ENCODE data around the gene PDF. TPM values are rescaled to one million over a fixed set of nuclear protein-coding genes. Genes with fewer than 3 reads are reported as not detected.
A peak's percentile ranks its signal among the peaks of the same experiment; 100 is the strongest.

Gene PDF
- total RNA-seq, 1 experiment from 2014 or later: 17.8 TPM

DNA sequence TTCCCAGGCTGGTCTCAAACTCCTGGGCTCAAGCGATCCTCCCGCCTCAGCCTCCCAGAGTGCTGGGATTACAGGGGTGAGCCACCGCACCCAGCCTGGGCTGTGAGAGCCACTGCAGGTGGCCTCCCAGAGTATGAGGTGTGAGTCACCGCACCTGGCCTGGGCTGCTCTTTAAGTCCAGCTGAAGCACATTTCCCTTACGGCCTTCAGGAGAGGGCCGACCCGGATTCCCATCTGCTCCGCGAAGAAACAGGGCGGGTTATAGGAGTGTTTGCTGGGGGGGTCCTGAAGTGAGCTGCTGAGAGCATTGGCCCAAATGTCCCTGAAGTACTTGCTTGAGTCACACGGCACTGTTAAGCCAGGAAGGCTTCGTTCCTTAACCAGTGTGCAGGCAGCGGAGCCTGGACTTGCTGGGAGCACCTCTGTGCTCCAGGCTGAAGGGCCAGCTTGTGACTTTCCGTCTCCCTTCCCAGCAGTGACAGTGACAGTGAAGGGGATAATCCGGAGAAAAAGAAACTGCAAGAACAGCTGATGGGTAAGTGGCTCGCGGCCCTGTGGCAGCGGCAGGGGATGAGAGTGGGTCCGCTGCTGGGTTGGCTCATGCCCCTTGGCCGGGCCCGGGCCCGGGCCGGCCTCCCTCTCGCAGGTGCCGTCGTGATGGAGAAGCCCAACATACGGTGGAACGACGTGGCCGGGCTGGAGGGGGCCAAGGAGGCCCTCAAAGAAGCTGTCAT is 12.0 kb downstream of the PDF start:
- no peak for DNase-seq (ENCODE audit: low read depth in 1 of 2, low spot score in 2 of 2)
- peaks cover 94% of the 10 kb centered on the region for H3K36me3 ChIP-seq
- H3K4me3 ChIP-seq: no peak overlapping the region
- no peaks in the 10 kb centered on the region for H3K9me3 ChIP-seq (replicated peaks)
- no peaks in the 10 kb centered on the region for H3K4me1 ChIP-seq (replicated peaks)
- no peak overlapping the region for H3K27ac ChIP-seq
- no peaks in the 10 kb centered on the region for H3K27me3 ChIP-seq (replicated peaks)

DNA sequence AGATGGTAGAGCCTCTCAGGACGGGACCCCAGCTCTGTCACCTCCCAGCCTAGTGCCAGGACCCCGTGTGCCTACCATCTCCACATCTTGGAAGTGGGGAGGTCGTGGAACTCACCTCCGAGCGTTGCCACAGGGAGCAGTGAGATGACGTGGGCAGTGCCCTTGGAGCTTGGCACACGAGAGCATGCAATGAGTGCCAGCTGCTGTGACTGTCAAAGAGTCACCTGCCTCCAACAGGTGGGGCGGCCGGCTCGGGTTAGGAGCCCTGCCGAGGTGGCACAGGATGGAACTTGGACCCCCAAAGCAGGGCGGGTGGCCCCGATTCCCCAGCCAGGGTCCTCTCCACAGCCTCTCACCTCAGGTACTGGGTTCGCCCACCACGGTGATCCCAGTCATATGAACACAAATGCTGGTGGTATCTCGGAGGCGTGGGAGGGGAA is 13.8 kb downstream of the PDF start:
- Histone ChIP-seq H3K27me3 (replicated peaks) (no peaks in the 10 kb centered on the region), H3K36me3 (peaks cover 88% of the 10 kb centered on the region), H3K27ac (no peak overlapping the region), H3K4me1 (replicated peaks) (peaks cover 5% of the 10 kb centered on the region; the same call in 1 of the 2 replicates), H3K4me3 (no peak overlapping the region), H3K9me3 (replicated peaks) (peaks cover 1% of the 10 kb centered on the region)
- DNase-seq (ENCODE audit: low read depth in 1 of 2, low spot score in 2 of 2): no peak

DNA sequence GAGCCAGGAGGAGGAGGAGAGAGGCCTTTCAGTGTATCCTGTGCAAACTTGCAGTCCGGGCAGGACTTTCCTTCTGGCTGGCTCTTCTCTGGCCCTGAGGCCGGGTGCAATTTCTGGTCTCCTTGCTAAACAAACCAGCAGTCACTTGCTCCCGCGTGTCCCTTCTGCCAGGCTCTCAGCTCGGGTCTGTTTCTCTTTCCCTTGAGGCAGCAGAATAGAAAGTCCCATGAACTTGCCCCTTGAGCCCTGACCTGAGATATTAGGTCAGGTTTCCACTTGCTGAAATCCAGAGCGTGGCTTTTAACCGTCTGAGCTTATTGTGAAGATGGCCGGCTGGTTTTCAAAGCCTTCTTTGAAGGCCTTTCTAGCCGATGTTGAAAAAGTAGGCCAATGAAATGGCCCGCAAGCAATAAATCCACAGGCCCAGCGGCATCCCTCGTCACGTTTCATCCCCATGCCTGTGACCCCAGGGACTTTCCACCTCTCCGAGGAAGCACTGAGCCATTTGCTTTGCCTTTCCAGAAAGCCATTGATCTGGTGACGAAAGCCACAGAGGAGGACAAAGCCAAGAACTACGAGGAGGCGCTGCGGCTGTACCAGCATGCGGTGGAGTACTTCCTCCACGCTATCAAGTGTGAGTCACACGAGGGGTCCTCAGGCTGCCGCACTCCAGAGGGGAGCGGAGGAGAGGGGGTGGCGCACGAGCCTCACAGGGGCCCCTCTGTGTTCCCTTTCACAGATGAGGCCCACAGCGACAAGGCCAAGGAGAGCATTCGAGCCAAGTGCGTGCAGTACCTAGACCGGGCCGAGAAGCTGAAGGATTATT is 14.7 kb downstream of the PDF start:
- peaks cover 84% of the 10 kb centered on the region for H3K36me3 ChIP-seq
- H3K4me3 ChIP-seq: no peak overlapping the region
- H3K4me1 ChIP-seq (replicated peaks): peaks cover 6% of the 10 kb centered on the region
- DNase-seq (ENCODE audit: low read depth in 1 of 2, low spot score in 2 of 2): peak in 1 of 2 experiments; percentile 34
- no peak overlapping the region for H3K27ac ChIP-seq
- H3K27me3 ChIP-seq (replicated peaks): no peaks in the 10 kb centered on the region
- H3K9me3 ChIP-seq (replicated peaks): peaks cover 6% of the 10 kb centered on the region

DNA sequence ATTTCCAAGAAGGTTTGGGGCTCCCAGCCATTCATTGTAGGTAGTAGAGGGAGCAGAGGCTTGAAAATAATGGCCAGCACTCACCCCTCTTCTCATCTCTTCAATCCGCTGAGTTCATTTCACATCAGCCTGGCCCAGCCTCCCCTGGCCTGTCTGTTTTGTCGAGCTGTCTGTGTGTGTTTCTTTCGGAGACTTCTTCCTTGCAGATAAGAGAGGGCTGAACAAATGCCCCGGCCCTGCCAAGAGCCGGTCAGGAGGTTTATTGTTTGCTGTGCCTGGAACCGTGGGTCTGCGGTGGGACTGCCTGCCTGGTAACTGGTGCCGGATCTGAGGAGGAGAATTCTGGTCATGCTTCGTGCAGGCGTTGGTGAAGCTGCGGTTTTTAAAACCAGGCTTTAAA is 15.9 kb downstream of the PDF start:
- H3K9me3 ChIP-seq (replicated peaks): peaks cover 6% of the 10 kb centered on the region
- peak in 1 of 2 experiments; percentile 28 for DNase-seq (ENCODE audit: low read depth in 1 of 2, low spot score in 2 of 2)
- H3K27me3 ChIP-seq (replicated peaks): no peaks in the 10 kb centered on the region
- no peak overlapping the region for H3K27ac ChIP-seq
- H3K4me3 ChIP-seq: no peak overlapping the region
- peaks cover 72% of the 10 kb centered on the region for H3K36me3 ChIP-seq
- H3K4me1 ChIP-seq (replicated peaks): peaks cover 9% of the 10 kb centered on the region

DNA sequence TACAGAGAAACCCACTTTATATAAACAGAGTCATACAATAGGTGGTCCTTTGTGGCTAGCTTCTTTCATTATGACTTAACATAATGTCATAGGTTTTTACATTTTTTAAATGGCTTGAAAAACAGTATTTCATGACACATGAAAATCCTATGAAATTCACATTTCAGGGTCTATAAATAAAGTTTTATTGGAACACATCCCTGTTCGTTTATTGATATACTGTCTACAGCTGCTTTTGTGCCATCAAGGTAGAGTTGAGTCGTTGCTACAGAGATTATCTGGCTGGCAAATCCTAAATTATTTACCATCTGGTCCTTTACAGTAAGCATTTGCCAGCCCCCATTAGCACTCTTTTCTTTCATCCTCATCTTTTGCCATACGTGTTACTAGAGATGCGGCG is 16.9 kb downstream of the PDF start:
- Histone ChIP-seq H3K27ac (no peak overlapping the region), H3K4me3 (no peak overlapping the region), H3K36me3 (peaks cover 61% of the 10 kb centered on the region), H3K27me3 (replicated peaks) (no peaks in the 10 kb centered on the region), H3K9me3 (replicated peaks) (peaks cover 6% of the 10 kb centered on the region), H3K4me1 (replicated peaks) (peaks cover 9% of the 10 kb centered on the region)
- DNase-seq (ENCODE audit: low read depth in 1 of 2, low spot score in 2 of 2): no peak

DNA sequence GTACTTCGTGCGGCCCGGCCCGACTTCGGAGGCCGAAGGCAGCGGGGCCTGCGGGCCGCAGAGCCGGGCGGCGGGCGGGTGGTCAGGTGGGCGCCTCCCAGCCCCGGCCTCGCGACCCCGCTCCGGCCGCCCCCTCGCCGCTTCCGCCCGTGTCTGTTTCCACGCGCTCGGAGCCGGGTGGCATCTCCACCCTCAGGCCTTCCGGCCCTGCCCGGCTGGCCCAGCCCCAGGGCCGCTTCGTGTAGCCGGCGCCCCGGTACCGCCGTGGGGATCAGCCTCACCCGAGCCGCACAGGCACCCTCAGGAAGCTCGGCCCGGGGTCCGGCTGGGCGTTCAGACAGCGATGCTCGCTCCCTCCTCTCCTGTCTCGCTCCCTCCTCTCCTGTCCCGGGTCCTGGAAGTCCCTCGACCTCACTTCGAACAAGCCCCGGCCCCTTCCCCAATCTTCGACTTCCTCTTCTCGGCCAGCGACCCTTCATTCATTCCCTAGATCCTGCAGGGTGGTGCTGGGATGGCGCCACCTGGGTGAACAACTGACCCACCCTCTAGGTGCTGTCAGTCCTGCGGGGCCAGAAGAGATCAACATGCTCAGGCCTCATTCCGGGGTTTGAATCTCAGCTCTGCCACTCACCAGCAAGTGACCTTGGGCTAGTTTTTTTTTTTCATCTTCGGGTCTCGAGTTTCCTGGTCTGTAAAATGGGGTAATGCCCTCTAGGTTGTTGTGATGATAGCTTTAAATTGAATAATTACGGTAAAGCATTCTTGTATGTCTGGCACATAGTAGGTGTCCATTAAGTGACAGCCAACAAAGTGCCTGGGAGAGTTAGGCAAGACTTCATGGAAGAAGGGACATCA is 18.6 kb downstream of the PDF start:
- Histone ChIP-seq H3K36me3 (peaks cover 48% of the 10 kb centered on the region), H3K27me3 (replicated peaks) (no peaks in the 10 kb centered on the region), H3K9me3 (replicated peaks) (peaks cover 6% of the 10 kb centered on the region), H3K27ac (peak overlapping the region; percentile 49), H3K4me3 (peak overlapping the region; percentile 97), H3K4me1 (replicated peaks) (peaks cover 9% of the 10 kb centered on the region)
- DNase-seq (ENCODE audit: low read depth in 1 of 2, low spot score in 2 of 2): peak in 1 of 2 experiments; percentile 71

DNA sequence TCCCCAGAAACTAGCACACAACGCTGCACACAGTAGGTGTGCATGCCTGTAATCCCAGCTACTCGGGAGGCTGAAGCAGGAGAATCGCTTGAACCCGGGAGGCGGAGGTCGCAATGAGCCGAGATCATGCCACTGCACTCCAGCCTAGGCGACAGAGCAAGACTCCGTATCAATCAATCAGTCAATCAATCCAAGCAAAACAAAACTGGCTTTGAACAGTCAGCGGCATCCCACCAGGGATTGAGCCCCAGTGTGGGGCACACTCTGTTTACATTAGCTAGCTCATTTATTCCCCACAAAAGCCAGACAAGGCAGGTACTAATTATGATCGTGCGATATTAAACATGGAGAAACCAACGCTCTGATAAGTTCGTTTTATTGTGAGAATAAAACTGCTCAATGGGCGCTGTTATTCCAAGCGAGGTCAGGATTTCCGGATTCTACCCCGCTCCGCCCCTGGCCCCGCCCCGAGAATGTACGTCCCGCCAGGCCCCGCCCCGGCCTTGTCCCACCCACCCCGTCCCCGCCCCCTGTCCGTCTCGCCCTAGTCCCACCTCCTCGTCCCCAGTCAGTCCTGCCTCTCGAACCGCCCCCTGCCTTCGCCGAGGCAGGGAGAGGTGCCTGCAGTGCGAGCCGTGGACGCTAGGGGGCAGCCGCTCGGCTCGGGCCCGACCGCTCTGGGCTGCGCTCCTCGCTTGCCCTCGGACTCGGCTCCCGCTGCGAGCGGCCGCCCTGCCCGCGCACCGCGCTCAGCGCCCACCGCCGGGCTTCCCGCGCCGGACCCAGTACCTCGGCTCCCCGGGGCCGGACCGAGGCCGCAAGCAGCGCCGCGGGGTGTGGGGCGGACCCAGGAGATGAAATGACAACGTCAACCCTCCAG is 19.5 kb downstream of the PDF start, which contains the start of gene VPS4A:
VPS4A (plus strand) TSS at position 698 of the 880 bp plus-strand sequence; CDS start at position 860, 162 bp downstream.
- peaks cover 9% of the 10 kb centered on the region for H3K4me1 ChIP-seq (replicated peaks)
- DNase-seq (ENCODE audit: low read depth in 1 of 2, low spot score in 2 of 2): peak; percentile 97 to 99
- H3K27me3 ChIP-seq (replicated peaks): no peaks in the 10 kb centered on the region
- peaks cover 6% of the 10 kb centered on the region for H3K9me3 ChIP-seq (replicated peaks)
- H3K27ac ChIP-seq: peak within 1 kb of the TSS; percentile 55
- H3K4me3 ChIP-seq: peak within 1 kb of the TSS; percentile 97
- peaks cover 39% of the 10 kb centered on the region for H3K36me3 ChIP-seq

DNA sequence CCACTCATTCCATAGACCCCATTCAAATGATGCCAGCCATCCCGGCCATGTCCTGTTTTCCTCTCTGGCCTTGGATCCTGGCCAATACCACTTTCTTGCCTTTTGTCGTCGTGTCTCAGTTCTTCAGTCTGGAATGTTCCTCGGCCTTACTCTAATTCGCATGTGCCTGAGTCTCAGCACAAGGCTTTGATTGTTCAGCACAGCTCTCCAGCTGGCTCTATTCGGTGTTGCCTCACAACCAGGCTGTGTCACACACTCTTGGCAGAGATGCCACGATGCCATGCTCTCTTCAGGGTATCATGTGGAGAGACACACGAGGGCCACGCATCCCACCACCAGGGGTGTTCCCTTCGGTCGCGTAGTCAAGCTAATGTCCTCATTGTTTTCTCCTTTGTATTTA is 21.1 kb downstream of the PDF start:
- no peak for DNase-seq (ENCODE audit: low read depth in 1 of 2, low spot score in 2 of 2)
- no peak overlapping the region for H3K4me3 ChIP-seq
- peaks cover 9% of the 10 kb centered on the region for H3K4me1 ChIP-seq (replicated peaks)
- H3K36me3 ChIP-seq: peaks cover 23% of the 10 kb centered on the region
- H3K9me3 ChIP-seq (replicated peaks): peaks cover 6% of the 10 kb centered on the region
- H3K27me3 ChIP-seq (replicated peaks): no peaks in the 10 kb centered on the region
- no peak overlapping the region for H3K27ac ChIP-seq

DNA sequence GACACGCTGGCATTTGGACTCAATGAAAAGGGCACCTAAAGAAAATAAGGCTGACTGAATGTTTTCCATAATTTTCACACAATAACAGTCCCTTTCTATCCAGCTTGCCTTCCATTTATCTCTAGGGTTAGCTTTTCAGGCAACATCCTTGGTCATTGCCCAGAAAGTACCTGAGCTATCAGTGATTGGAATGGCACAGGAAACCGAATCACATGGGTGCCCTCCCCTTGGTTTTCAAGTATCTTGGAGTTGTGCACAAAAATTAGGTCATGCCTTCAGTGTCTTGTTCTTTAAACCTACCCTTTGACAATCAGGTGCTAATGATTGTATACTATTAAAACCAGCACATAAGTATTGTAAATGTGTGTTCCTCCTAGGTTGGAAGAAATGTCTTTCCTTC is 22.5 kb downstream of the PDF start:
- Histone ChIP-seq H3K9me3 (replicated peaks) (peaks cover 6% of the 10 kb centered on the region), H3K4me1 (replicated peaks) (peaks cover 9% of the 10 kb centered on the region), H3K36me3 (peaks cover 11% of the 10 kb centered on the region)

DNA sequence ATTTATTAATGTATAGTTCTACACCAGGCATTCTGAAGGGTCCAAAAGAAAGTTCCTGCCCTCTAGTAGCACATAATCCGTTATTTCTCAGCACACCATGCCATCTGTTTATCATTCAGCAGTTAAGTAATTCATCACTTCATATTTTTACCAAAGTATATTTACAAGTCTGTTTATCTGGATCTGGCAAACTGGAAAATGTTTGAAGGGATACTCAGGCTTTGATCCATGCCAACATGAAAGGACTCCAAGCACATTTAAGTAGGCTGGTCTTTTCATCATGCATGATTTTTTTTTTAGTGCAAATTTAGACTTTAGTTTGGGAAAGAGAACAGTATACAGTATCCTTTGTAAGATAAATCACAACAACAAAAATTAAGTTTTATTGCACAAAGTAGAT is 23.3 kb downstream of the PDF start:
- no peak overlapping the region for H3K27ac ChIP-seq
- H3K9me3 ChIP-seq (replicated peaks): peaks cover 6% of the 10 kb centered on the region
- H3K4me3 ChIP-seq: no peak overlapping the region
- peak in 1 of 2 experiments; percentile 0 for DNase-seq (ENCODE audit: low read depth in 1 of 2, low spot score in 2 of 2)
- peaks cover 6% of the 10 kb centered on the region for H3K4me1 ChIP-seq (replicated peaks)
- no peaks in the 10 kb centered on the region for H3K27me3 ChIP-seq (replicated peaks)
- peaks cover 13% of the 10 kb centered on the region for H3K36me3 ChIP-seq

More for the DNA sequence above, 22.5 kb downstream of the PDF start:
- no peak overlapping the region for H3K4me3 ChIP-seq
- H3K27ac ChIP-seq: no peak overlapping the region
- H3K27me3 ChIP-seq (replicated peaks): no peaks in the 10 kb centered on the region
- no peak for DNase-seq (ENCODE audit: low read depth in 1 of 2, low spot score in 2 of 2)

DNA sequence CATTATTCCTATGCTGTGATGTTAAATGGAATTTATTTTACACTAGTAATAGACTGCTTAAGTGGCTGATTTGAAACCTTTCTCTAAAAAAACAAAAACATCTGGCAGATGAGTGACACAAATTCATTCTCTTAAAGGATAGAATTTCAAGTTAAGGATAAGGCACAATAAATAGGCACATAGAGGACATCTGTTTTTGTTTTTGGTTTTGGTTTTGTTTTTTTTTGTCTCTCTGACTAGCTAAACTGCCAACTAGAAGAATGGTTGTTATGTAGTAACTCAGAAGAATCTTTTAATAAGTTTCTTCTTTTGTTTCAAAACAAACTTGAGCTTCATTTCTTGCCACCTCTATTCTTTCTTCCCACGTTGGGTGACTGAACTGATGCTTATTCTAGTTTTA is 24.4 kb downstream of the PDF start:
- H3K36me3 ChIP-seq: peaks cover 13% of the 10 kb centered on the region
- H3K27ac ChIP-seq: no peak overlapping the region
- H3K27me3 ChIP-seq (replicated peaks): no peaks in the 10 kb centered on the region
- DNase-seq (ENCODE audit: low read depth in 1 of 2, low spot score in 2 of 2): no peak
- peaks cover 3% of the 10 kb centered on the region; the same call in 1 of the 2 replicates for H3K4me1 ChIP-seq (replicated peaks)
- H3K9me3 ChIP-seq (replicated peaks): no peaks in the 10 kb centered on the region
- H3K4me3 ChIP-seq: no peak overlapping the region

DNA sequence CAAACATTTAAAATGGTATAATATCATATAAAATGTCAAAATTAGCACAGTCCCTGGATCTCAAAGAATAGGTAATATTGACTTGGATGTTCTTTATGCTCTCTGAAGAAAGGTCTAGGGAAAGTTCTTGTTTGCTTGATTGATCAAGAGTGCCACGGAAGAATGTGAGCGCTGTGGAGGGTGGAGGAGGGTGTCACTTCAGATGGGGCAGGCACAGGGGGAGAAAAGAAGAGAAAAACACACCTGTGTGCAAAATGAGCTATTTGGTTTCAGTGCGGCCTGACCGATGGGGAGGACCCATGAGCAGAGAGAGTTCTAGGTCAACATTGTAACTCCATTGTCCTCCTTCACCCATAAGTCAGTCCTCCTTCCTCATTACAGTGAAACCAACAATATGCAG is 28.1 kb downstream of the PDF start:
- no peaks in the 10 kb centered on the region for H3K27me3 ChIP-seq (replicated peaks)
- H3K36me3 ChIP-seq: peaks cover 32% of the 10 kb centered on the region
- H3K4me3 ChIP-seq: no peak overlapping the region
- H3K27ac ChIP-seq: no peak overlapping the region
- DNase-seq (ENCODE audit: low read depth in 1 of 2, low spot score in 2 of 2): no peak
- H3K4me1 ChIP-seq (replicated peaks): no peaks in the 10 kb centered on the region
- H3K9me3 ChIP-seq (replicated peaks): no peaks in the 10 kb centered on the region

Data from SJSA1 (cell line).